Neutrophil (primary cell): ENCODE data around the gene UTS2R.

ENCODE experiments used
- H3K27ac ChIP-seq: fragments of 200-600 bp; sonication (generic); 2 replicates; pipeline ENCODE4 v1.5.1; 2016; ENCODE audit warnings: mild to moderate bottlenecking, moderate library complexity
- H3K27me3 ChIP-seq: fragments of 200-600 bp; sonication (generic); 2 replicates; pipeline ENCODE4 v1.6.0; 2016; ENCODE audit warnings: mild to moderate bottlenecking
- H3K36me3 ChIP-seq: fragments of 200-600 bp; sonication (generic); 2 replicates; pipeline ENCODE4 v1.5.1; 2017
- H3K4me1 ChIP-seq, 2 experiments: fragments of 200-600 bp in 1 of 2; sonication (generic) in 1 of 2; 1 replicate in 1 of 2; 2 replicates in 1 of 2; pipeline versions ENCODE4 v1.5.1 to v1.6.1; 2013 to 2016; ENCODE audit warnings: low read depth in 1 of 2, low read length in 1 of 2, mild to moderate bottlenecking in 1 of 2, moderate library complexity in 1 of 2; ENCODE audit not compliant: control insufficient read depth in 1 of 2, insufficient read depth in 1 of 2
- H3K4me3 ChIP-seq, 2 experiments: fragments of 200-600 bp in 1 of 2; sonication (generic) in 1 of 2; 1 replicate in 1 of 2; 2 replicates in 1 of 2; pipeline ENCODE4 v1.5.1; 2013 to 2016; ENCODE audit warnings: low read depth in 1 of 2, low read length in 1 of 2, mild to moderate bottlenecking in 1 of 2, moderate library complexity in 1 of 2
- H3K9me3 ChIP-seq: fragments of 200-600 bp; sonication (generic); 2 replicates; pipeline ENCODE4 v1.5.1; 2016
- CTCF ChIP-seq: fragments of 200-600 bp; sonication (generic); IDR thresholded peaks from 2 replicates; pipeline ENCODE4 v1.5.1; 2016; ENCODE audit warnings: antibody characterized with exemption

UTS2R gene

GRCh38 chr17:82371333-82372248, at the start of gene UTS2R:
Gene UTS2R, plus strand, starts transcription at chr17:82371765. Its CDS starts 2,560 bp downstream, at chr17:82374325.
- Histone ChIP-seq H3K27ac (no peak within 1 kb of the TSS), H3K4me1 (peaks cover 6 to 7% of the 10 kb centered on the region in 2 experiments), H3K9me3 (no peaks in the 10 kb centered on the region), H3K27me3 (peaks cover 100% of the 10 kb centered on the region), H3K4me3 (no peak within 1 kb of the TSS), H3K36me3 (no peaks in the 10 kb centered on the region)
- TF ChIP-seq CTCF: no peak

GRCh38 chr17:82321947-82322466, 49.6 kb upstream of the UTS2R start:
- no peaks in the 10 kb centered on the region for H3K9me3 ChIP-seq
- H3K4me3 ChIP-seq: no peak overlapping the region
- peaks cover 34% of the 10 kb centered on the region for H3K36me3 ChIP-seq
- peaks cover 0 to 6% of the 10 kb centered on the region in 2 experiments for H3K4me1 ChIP-seq
- no peak for TF ChIP-seq CTCF
- peaks cover 43% of the 10 kb centered on the region for H3K27me3 ChIP-seq
- peak overlapping the region; percentile 23 for H3K27ac ChIP-seq

DNA sequence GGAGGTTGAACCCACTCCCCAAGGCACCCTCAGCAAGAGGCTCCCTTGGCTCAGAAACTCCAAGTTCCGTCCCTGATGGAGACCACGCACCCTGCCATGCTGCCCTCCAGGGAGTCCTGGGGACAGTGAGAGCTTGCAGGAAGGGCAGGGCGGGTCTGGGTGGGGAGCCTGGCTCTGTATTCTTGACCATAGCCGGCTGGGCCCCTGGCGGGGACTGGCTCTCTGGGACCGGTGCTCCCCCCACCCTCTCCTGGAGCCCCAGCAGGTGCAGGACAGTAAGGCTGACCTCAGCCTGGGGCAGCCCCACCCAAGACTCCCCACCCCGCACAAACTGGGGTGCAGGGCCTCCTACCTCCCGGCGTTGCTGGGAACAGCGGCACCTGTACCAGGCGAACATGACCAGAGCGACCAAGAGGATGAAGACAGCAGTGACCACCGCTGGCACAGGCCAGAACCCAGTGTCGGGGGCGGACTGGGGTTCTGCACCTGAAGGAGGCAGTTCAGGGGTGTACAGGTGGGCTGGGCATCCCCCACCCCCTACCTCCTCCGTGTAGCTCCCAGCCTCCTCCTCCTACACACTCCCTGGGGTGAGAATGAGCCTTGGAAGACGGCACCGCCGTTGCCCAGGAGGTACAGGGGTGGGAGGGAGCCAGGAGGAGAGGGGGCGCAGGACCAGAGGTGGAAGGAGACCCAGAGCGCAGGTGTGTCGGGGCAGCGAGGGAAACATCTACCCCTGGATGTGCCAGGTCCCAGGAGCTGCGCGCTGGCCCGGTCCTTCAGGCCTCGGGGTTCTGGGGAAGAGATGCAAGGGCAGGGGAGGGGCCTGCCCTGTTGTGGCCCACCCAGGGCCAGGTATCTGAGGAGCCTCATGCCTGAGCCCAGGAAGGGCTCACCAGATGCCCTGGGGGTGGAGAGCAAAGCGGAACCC, 48.8 kb upstream of the UTS2R start:
- TF ChIP-seq CTCF: no peak
- peaks cover 34% of the 10 kb centered on the region for H3K36me3 ChIP-seq
- no peaks in the 10 kb centered on the region for H3K9me3 ChIP-seq
- peaks cover 0 to 6% of the 10 kb centered on the region in 2 experiments for H3K4me1 ChIP-seq
- H3K4me3 ChIP-seq: no peak overlapping the region
- H3K27me3 ChIP-seq: peaks cover 35% of the 10 kb centered on the region
- H3K27ac ChIP-seq: peak overlapping the region; percentile 7

DNA sequence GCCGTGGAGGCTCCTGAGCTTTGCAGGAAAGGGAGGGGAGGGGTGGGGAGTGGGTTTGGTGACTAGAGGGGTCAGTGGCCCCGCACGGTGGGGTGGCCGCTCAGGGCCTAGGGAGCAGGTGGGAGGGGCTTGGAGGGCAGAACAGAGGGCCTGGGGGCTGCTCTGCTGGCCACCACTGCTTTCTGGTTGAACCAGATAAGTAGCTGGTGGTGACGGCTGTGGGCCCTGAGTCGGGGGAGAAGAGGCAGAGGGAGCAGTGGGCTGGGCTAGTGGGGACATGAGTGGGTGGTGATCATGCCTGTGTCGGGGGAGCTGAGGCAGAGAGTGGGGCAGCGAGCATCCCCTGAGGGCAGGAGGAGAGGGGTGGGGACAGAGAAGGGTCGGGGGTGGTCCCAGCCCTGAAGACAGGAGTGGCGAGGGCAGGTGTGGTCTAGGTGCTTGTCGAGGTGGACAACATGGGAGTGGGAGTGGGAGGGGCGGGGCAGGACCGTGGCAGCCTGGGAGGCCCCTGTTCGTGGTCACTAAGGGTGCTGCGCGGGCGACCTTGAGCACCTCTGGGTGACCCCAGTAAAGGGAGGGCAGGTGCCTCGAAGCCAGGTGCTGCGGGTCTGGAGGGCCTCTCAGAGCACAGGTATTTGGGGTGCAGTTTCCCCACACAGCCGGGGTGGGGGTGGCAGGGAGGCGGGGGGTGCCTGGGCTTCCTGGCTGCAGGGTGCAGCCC, 47.9 kb upstream of the UTS2R start:
- Histone ChIP-seq H3K27ac (no peak overlapping the region), H3K4me1 (peaks cover 0 to 6% of the 10 kb centered on the region in 2 experiments), H3K36me3 (peaks cover 34% of the 10 kb centered on the region), H3K9me3 (no peaks in the 10 kb centered on the region), H3K4me3 (no peak overlapping the region), H3K27me3 (peaks cover 35% of the 10 kb centered on the region)
- TF ChIP-seq CTCF: no peak
